GM19193 (cell line): ENCODE measurements around the gene GMEB2.

Source experiments
- POLR2A ChIP-seq: IDR thresholded peaks from 4 replicates; pipeline ENCODE4 v1.6.1; 2011; ENCODE audit not compliant: insufficient read depth, insufficient read length; ENCODE audit errors: extremely low read depth

The GMEB2 gene

GRCh38 chr20:63643499-63643898 is 16.6 kb upstream of the GMEB2 start:
- TF ChIP-seq POLR2A, result no peak

DNA sequence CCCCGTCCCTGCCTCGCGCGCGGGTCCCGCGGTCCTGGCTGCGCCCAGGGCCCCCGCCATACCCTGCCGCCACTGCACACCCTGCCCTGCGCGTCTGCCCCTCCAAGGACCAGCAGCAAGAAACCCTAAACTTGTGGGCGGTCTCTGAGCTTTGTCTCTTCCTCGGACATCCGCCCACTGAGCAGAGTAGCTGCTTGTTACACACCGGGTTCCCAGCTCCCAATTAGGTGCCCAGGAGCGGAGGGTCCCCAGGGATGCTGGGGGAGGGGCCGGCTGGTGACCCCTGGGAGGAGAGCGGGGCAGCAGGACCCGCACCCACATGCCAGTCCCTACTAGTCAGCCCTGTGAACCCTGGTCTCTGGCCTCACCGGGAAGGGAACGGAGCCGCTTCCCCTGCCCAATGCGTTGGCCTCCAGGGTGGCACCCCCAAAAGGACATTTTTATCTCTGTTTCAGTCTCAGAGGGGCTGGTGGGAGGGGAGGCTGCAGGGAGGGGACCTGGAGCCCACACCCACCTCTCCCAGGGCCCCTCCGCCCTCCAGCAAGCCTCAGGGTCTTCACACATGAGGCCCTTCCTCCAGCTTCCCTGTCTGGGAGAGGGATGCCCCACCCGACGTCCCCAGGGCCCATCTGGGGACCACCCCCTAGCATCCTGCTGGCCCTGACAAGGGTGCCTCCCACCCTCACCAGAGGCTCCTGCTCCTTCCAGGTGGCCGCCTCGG is 15.8 kb upstream of the GMEB2 start:
- no peak for TF ChIP-seq POLR2A

DNA sequence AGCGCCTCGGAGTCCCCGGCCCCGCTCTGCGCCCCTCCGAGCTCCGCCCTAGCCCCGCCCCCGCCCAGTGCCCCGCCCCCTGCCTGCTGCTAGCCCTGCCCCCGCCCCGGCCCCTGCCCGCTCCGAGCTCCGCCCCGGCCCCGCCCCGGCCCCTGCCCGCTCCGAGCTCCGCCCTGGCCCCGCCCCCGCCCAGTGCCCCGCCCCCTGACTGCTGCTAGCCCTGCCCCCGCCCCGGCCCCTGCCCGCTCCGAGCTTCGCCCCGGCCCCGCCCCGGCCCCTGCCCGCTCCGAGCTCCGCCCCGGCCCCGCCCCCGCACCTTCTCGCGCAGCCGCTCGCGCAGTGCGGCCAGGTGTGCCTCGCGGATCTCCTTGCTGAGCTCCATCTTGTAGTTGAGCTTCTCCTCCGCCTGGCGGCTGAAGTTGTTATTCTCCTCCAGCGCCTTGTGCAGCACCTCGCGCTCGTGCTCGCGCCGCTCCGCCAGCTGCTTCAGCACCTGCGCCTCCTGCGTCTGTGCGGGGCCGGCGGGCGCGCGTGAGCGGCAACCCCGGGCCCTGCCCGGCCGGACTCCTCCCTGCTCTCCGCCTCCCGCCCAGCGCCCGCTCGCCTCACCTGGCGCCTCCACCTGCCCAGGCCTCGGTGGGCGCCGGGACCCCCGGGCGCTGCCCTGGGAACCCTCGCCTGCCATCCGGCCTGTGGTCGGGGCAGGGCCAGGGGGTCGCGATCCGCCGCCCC is 15.1 kb upstream of the GMEB2 start:
- TF ChIP-seq POLR2A, result no peak

DNA sequence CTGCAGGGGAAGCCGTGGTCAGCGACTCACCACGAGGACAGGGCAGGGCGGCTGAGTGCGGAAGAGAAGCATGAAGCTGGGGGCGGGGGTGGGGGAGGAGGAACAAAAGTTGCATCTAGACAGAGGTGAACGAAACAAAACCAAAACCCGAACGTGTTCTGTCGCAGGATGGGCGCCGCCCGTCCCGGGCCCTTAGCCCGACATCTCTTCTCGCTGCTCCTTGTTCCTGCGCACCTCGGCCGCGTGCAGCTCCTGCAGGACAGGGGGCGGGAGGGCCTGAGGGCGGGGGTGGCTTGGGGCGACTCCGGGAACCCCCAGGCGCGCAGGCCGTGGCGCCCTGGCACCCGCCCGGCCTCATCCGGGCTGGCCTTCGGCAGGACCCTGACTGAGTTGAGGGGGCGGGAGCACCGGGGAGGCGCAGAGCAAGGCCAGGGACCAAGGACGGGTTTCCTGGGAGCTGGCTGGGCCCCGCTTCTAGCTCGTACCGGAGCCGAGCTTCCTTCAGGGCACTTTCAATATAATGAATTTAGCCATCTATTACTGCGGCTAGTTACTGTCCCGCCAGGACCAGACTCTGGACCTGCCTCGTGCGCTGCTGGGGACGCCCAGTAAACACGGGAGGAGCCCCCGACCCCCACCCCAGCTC is 14.4 kb upstream of the GMEB2 start:
- no peak for TF ChIP-seq POLR2A

DNA sequence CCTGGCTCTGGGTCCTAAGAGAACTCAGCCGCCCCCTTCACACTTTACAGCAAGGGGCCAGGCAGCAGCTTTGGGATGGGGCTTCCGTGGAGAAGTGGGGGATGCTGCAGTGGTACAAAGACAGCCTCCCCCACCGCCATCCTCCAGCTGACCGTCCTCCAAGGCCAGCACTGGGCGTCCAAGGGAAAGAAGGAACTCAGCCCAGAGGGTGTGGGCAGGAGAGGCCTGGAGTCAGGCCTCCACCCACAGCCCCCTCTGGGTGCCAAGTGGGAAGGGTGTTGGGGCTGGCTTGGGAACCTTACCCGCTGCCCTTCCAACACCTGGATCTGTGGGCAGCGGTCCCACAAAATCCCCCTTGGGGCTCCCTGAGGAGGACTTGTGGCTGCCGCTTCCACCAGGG is 13.2 kb upstream of the GMEB2 start:
- no peak for TF ChIP-seq POLR2A

- peak; percentile 49 for TF ChIP-seq POLR2A
Observed at GRCh38 chr20:63639093-63639975, 12.4 kb upstream of the GMEB2 start.

DNA sequence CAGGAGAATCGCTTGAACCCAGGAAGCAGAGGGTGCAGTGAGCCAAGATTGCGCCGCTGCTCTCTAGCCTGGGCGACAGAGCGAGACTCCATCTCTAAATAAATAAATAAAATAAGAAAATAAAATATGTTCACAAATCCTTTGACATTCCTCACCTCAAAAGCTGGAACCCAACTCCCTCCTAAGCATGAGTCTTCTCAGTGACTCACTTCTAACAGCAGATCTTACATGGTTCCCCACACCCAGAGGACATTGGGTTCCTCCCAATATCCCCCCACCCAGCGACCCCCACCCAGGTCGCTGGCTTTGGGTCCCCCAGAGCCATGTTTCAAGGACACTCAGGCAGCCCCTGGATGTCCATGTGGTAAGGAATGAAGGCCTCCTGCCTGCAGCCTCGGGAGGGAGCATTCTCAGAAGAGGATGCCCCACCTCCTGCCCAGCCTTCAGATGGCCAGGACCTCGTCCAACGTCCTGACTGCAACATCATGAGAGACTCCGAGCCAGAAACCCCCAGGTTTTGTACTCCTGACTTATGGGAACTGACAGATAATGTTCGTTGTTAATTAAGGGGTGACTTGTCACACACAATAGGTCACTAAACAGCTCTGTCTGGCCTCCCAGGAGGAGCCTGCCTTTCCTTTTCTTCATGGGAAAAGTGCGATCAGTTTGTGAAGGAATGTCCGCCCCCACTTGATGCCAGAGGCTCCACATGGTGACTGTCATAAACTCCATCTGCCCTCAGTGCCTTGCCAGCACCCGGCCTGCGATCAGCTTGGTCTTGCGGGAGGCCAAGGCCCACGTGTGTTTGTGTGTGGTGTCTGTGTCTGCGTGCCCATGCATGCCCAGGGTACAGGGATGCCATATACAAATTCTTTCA is 10.1 kb upstream of the GMEB2 start:
- TF ChIP-seq POLR2A, result no peak

DNA sequence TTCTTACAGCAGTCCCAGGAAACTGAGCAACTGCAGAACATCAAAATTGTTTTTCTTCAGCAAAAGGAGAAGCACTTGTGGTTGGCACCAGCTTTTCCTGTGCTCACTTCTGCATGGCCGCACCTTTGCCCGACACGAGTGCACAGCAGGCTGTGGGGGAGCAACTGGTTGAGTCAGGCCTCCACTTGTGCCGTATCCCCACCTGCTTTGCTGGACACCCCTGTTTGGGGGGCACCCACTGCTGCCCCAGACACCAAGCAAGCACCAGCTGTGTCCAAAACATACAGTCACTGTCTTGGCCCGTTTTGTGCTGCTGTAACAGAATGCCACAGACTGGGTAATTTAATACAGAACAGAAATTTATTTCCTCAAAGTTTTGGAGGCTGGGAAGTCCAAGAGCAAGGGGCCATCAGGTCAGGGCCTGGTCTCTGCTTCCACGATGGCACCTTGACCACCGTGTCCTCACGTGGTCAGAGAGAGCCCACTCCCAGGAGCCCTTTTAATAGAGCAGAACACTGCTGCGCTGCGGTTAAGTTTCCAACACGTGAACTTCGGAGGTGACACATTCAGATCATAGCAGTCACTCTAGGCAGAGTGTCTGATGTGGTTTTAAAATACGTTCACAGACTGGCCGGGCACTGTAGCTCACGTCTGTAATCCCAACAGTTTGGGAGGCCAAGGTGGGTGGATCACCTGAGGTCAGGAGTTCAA is 8.7 kb upstream of the GMEB2 start:
- TF ChIP-seq POLR2A, result no peak

DNA sequence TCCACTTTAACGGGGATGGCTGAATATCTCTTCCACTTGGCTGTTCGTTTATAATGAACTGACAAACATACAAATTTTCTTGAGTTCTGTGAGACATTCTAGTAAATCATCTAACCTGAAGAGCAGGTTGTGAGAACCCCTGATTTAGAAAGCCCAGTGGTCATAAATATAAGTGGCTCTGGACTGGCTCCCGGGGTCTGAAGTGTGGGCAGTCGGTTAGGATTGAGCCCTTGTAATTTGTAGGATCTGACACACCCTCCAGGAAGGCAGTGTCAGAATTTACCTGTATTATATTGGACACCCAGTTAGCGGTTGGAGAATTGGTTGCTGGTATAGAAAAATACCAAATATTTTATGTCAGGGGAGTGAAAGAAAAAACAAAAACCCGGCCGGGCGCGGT is 6.8 kb upstream of the GMEB2 start:
- TF ChIP-seq POLR2A, result no peak

DNA sequence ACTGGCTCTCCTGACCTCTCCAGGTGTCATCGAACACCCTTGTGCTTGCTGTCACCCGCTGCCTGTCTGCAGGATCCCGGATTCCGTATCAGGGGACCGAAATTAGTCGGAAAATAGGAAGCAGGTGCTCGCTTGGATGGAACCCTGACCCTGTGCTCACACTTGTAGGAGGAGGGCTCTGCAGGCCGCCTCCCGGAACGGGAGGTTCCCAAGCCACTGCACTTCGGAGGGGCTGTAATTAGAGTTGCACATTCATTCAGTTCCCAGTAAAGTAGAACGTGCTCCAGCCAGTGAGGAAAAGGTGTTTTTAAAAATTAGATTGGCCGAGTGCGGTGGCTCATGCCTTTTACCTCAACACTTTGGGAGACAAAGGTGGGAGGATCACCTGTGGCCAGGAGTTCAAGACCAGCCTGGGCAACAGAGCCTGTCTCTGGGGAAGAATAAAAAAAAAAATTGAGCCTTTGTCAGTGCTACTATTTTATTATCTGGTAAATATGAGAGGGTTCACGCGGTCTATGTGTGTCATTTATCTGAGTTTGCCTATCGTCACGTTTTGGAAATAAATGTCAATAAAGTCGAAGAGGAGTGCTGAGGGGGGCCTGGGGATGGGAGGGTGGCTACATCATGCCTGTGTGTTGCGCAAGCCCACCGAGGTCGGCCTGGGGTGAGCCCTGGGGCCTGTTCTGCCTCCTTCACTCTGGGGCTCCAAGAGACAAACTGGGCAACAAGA is 1.5 kb upstream of the GMEB2 start:
- peak; percentile 28 for TF ChIP-seq POLR2A

GRCh38 chr20:63627751-63628245 is 897 bp upstream of the GMEB2 start:
- no peak for TF ChIP-seq POLR2A

GRCh38 chr20:63627129-63627750 is 339 bp upstream of the GMEB2 start:
- TF ChIP-seq POLR2A, result peak; percentile 83
